ENCODE results near the gene TAF13. TPM values are rescaled to one million over a fixed set of nuclear protein-coding genes. Genes with fewer than 3 reads are reported as not detected.

Gene TAF13
- total and polyA plus RNA-seq, 2 of the 4 experiments (the other 2 are of a cell fraction): 13.1 to 42.5 TPM

DNA sequence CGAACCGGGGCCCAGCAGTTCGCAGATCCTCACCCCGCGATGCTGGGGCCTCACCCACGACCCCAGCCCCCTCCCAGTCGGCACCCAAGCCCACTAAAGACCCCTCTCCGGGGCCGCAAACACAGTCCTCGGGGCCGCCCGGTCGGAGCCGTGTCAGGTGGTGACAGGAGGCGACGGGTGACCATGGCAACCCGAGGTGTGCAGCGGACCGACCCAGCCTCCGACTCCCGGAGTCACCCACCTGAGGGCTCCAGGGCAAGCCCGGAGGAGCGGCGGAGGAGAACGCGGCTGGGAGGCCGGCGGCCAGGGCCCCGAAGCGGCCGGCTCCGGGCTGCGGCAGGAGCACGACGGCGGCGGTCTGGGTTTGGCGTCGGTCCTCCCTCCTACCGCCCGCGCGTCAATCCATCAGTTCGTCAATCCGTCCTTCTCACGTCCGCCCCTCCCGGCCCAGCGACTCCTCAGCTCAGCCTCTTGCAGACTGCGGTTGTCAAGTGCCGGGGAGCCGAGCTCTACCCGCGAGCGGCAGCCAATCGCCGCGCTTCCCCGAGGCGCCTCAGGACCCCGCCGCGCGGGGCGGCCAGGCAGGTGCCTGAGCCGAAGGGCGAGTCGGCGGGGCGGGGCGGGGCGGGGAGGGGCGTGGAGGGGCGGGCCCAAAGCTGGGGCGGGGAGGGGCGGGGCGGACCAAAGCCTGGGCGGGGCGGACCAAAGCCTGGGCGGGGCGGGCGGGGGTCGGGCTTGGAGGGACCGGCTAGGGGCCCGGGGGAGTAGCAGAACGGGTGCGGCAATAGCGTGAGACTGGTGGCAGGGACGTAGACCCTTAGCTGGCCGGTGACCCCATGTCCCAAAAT, 34.0 kb downstream of the TAF13 start, which contains the start of gene WDR47:
Gene WDR47 (minus strand): TSS at position 482 of the 848 bp plus-strand sequence. CDS start 18,590 bp downstream, outside the sequence.
- peak; percentile 93 for DNase-seq
- in situ Hi-C loops (cut with MboI; ENCODE audit: low sequenced_read_pairs): no loop called here
- H3K18ac ChIP-seq (ENCODE audit: low read depth, low read length): peak within 1 kb of the TSS; percentile 50
- ChIA-PET CTCF (interaction anchor here (0.5 to 0.9 kb wide), 2 partner anchors 40 to 162 kb away, joined by 3 to 4 read pairs; no protein-coding TSS in a partner anchor), POLR2A (ENCODE audit: unreplicated experiment) (interaction anchor here (0.6 to 1.0 kb wide), 2 partner anchors 58 to 154 kb away, joined by 3 to 15 read pairs; no protein-coding TSS in a partner anchor)
- H3K4ac ChIP-seq (ENCODE audit: low read depth, low read length): peak within 1 kb of the TSS; percentile 30; the same call in 1 of the 2 replicates
- peak within 1 kb of the TSS; percentile 84 for H3K23ac ChIP-seq (ENCODE audit: low read depth, low read length)
- H2BK15ac ChIP-seq (ENCODE audit: low read depth, low read length): no peak within 1 kb of the TSS; the same call in 2 of the 3 replicates
- peak within 1 kb of the TSS; percentile 17 for H2BK5ac ChIP-seq (ENCODE audit: low read depth, low read length, poor library complexity, severe bottlenecking)
- H3K79me1 ChIP-seq (ENCODE audit: low read depth in 1 of 2, low read length in 2 of 2): peaks cover 0 to 19% of the 10 kb centered on the region in 2 experiments; a peak in 2 of 4 replicates
- no peak within 1 kb of the TSS for H2BK20ac ChIP-seq (ENCODE audit: low read depth, low read length)
- H3K27ac ChIP-seq (ENCODE audit: insufficient read depth, low read length): peak within 1 kb of the TSS; percentile 74
- peaks cover 3% of the 10 kb centered on the region; the same call in 1 of the 2 replicates for H3K9me1 ChIP-seq (ENCODE audit: insufficient read depth, low read length)
- H4K91ac ChIP-seq (ENCODE audit: insufficient read depth, low read depth, low read length): no peak within 1 kb of the TSS
- peak within 1 kb of the TSS; percentile 12 to 91; a peak in 3 of 4 replicates for H4K8ac ChIP-seq (ENCODE audit: low read depth in 2 of 2, low read length in 2 of 2)
- dilution Hi-C loops (cut with HindIII; ENCODE audit: low sequenced_read_pairs, unreplicated experiment): no loop called here
- H2AK5ac ChIP-seq (ENCODE audit: low read depth, low read length): 0 out of 2 replicates have a peak within 1 kb of the TSS, but pooled peaks have one; percentile 38
- H3K4me3 ChIP-seq (ENCODE audit: insufficient read depth, low read depth, low read length): peak within 1 kb of the TSS; percentile 99
- no TSS peak for BruUV-seq (replicated peaks)
- peak within 1 kb of the TSS; percentile 98 for H3K4me2 ChIP-seq (ENCODE audit: low read depth, low read length)
- no peak within 1 kb of the TSS; the same call in 1 of the 2 replicates for H3K56ac ChIP-seq (ENCODE audit: extremely low read depth, insufficient read depth, low read length)
- H3K4me1 ChIP-seq (ENCODE audit: control insufficient read depth, insufficient read depth, low read length): no peaks in the 10 kb centered on the region; the same call in 1 of the 2 replicates
- H4K20me1 ChIP-seq (ENCODE audit: insufficient read depth, low read length): peaks cover 5% of the 10 kb centered on the region; the same call in 1 of the 2 replicates
- peak within 1 kb of the TSS; percentile 87 for H2AK9ac ChIP-seq (replicated peaks; ENCODE audit: low read depth, low read length, poor library complexity)
- H4K5ac ChIP-seq (ENCODE audit: low read depth, low read length): peak within 1 kb of the TSS; percentile 92
- H3K9ac ChIP-seq (ENCODE audit: low read depth, low read length): peak within 1 kb of the TSS; percentile 87
- WGBS, 2 experiments (ENCODE audit: extremely low coverage in 2 of 2, insufficient read length in 1 of 2): 0% methylated on average over 11 of the region's 90 CpGs; no CpG with 5 or more reads in 1 of the 2 experiments
- intact Hi-C loops (cut with micrococcal nuclease): no loop called here
- H3K27me3 ChIP-seq (ENCODE audit: control insufficient read depth, insufficient read depth, low read length): no peaks in the 10 kb centered on the region
- H3K14ac ChIP-seq (replicated peaks; ENCODE audit: low read depth, low read length): peak within 1 kb of the TSS; percentile 58; the same call in 1 of the 2 replicates
- no peaks in the 10 kb centered on the region for H3K36me3 ChIP-seq (ENCODE audit: control insufficient read depth, insufficient read depth, low read length)
- no peak within 1 kb of the TSS for H2BK120ac ChIP-seq (ENCODE audit: low read depth, low read length)
- H2AFZ ChIP-seq (replicated peaks; ENCODE audit: low read length, poor library complexity): peak within 1 kb of the TSS; percentile 91
- no peaks in the 10 kb centered on the region for H3K9me3 ChIP-seq (ENCODE audit: control insufficient read depth, insufficient read depth, low read length)
- ATAC-seq (ENCODE audit: low read depth): peak; percentile 99
- TF ChIP-seq RCOR1 (IDR thresholded peaks at IDR 0.05; ENCODE audit: insufficient replicate concordance, low read length): no peak
- no peak for TF ChIP-seq SMC3 (IDR thresholded peaks at IDR 0.05; ENCODE audit: low read depth, low read length)
- TF ChIP-seq, protein P1, sequence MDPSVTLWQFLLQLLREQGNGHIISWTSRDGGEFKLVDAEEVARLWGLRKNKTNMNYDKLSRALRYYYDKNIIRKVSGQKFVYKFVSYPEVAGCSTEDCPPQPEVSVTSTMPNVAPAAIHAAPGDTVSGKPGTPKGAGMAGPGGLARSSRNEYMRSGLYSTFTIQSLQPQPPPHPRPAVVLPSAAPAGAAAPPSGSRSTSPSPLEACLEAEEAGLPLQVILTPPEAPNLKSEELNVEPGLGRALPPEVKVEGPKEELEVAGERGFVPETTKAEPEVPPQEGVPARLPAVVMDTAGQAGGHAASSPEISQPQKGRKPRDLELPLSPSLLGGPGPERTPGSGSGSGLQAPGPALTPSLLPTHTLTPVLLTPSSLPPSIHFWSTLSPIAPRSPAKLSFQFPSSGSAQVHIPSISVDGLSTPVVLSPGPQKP (IDR thresholded peaks at IDR 0.05; ENCODE audit: borderline replicate concordance, low read depth, low read length): no peak
- peak; percentile 78; the same call in 1 of the 2 replicates for TF ChIP-seq MAZ (IDR thresholded peaks at IDR 0.05; ENCODE audit: borderline replicate concordance, low read depth, low read length)
- peak; percentile 99 for TF ChIP-seq POLR2A (IDR thresholded peaks at IDR 0.05; ENCODE audit: low read depth, low read length)
- TF ChIP-seq RFX5 (IDR thresholded peaks at IDR 0.05; ENCODE audit: low read depth, low read length): no peak
- TF ChIP-seq, protein P2, sequence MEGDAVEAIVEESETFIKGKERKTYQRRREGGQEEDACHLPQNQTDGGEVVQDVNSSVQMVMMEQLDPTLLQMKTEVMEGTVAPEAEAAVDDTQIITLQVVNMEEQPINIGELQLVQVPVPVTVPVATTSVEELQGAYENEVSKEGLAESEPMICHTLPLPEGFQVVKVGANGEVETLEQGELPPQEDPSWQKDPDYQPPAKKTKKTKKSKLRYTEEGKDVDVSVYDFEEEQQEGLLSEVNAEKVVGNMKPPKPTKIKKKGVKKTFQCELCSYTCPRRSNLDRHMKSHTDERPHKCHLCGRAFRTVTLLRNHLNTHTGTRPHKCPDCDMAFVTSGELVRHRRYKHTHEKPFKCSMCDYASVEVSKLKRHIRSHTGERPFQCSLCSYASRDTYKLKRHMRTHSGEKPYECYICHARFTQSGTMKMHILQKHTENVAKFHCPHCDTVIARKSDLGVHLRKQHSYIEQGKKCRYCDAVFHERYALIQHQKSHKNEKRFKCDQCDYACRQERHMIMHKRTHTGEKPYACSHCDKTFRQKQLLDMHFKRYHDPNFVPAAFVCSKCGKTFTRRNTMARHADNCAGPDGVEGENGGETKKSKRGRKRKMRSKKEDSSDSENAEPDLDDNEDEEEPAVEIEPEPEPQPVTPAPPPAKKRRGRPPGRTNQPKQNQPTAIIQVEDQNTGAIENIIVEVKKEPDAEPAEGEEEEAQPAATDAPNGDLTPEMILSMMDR (conservative IDR thresholded peaks at IDR 0.05; ENCODE audit: low read depth, low read length): no peak
- TF ChIP-seq CEBPB (IDR thresholded peaks at IDR 0.05; ENCODE audit: low read depth, low read length): no peak

All from IMR-90 (cell line).